HepG2 (cell line): ENCODE results near the gene TOR1AIP1. TPM values are rescaled to one million over a fixed set of nuclear protein-coding genes. Genes with fewer than 3 reads are reported as not detected.

ENCODE experiments used
- KLF16 ChIP-seq, 2 experiments: sonication (generic) in 1 of 2; formaldehyde crosslinking in 1 of 2; IDR thresholded peaks; 2 replicates each; pipeline versions ENCODE4 v1.6.1 to v1.8.0; 2016 to 2023; ENCODE audit warnings: missing genetic modification reagents in 2 of 2, missing compliant biosample characterization in 1 of 2
- TERF1 ChIP-seq: sonication (generic); formaldehyde crosslinking; IDR thresholded peaks from 2 replicates; pipeline ENCODE4 v1.8.0; 2022; ENCODE audit warnings: mild to moderate bottlenecking, missing genetic modification reagents, moderate library complexity
- ZBED4 ChIP-seq: sonication (generic); formaldehyde crosslinking; IDR thresholded peaks from 2 replicates; pipeline ENCODE4 v1.4.0; 2020; ENCODE audit warnings: missing genetic modification reagents, borderline replicate concordance
- ZNF160 ChIP-seq: sonication (generic); formaldehyde crosslinking; IDR thresholded peaks from 2 replicates; pipeline ENCODE4 v1.8.0; 2022; ENCODE audit warnings: mild to moderate bottlenecking, inconsistent platforms, missing genetic modification reagents
- polyA plus RNA-seq, 8 experiments: library from polyadenylated mRNA; depleted of rRNA in 3 of 8; stranded (reverse) in 7 of 8; unstranded in 1 of 8; fragments of >200 nt; fragmentation: Illumina TruSeq in 4 of 8; extraction: Trizol in 4 of 8; gene quantifications; 2 replicates each; pipeline versions ENCODE4 v1.2.1 to v1.2.3, GENCODE V29; 2011 to 2016; ENCODE audit warnings: low read depth in 4 of 8, missing spikeins in 1 of 8, mixed read lengths in 1 of 8; ENCODE audit not compliant: insufficient read depth in 1 of 8
- total RNA-seq, 5 experiments: library from RNA; depleted of rRNA; stranded (reverse); fragments of >200 nt; fragmentation: Illumina TruSeq; extraction: Trizol; gene quantifications; 2 replicates each; pipeline ENCODE4 v1.2.3, GENCODE V29; 2016; ENCODE audit warnings: low read depth in 1 of 5

The TOR1AIP1 gene
- total and polyA plus RNA-seq, 2 of the 13 experiments (the other 11 are each of a cell fraction or from before 2014, with no cell fraction given), result 15.6 to 29.0 TPM

- no peak for TF ChIP-seq ZBED4 (CRISPR knock-in tag)
- TF ChIP-seq KLF16 (CRISPR knock-in tag; IDR thresholded peaks at IDR 0.05), result no peak
- no peak for TF ChIP-seq ZNF160 (CRISPR knock-in tag)
- no peak for TF ChIP-seq TERF1 (CRISPR knock-in tag)
Measured at GRCh38 chr1:179968284-179968993, 86.4 kb downstream of the TOR1AIP1 start (continued).
